CD4-positive, alpha-beta T cell treated with Interferon gamma for 1 hour (primary cell): ENCODE measurements around the gene CDC42EP3.

Experiments used
- DNase-seq: peaks from one replicate; pipeline ENCODE4 v3.0.0-alpha.2; 2020

Gene CDC42EP3

DNA sequence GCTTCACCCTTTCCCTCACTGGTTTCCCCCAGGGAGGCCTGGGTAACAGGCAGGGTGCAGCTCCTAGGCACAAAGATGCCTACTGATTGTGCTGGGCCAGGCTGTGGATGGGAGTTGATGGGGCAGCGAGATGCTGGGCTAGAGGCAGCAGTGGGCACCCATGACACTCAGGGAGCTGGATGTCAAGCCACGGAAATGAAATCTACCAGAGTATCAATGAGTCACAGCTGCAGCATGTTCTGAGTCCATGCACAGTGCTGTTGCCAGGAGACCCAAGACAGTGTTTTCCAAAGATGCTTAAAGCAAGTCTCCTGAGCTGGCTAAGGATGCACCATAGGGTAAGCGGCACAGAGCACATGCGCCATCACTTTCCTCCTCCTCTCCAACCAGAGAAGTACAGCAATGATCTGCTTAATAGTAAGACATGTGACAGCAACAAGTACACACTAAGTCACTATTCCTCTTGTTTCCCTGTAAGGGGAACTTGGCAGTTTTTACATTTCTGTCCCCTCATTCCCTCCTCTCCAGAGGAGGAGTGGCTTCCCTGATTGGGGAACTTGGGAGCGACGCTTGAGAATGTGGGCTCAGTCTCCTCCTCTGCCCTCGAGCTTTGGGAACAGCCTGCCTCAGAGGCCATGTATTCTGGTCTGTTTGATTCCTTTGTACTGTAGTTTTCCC lies 57.2 kb downstream of the CDC42EP3 start:
- no peak for DNase-seq

DNA sequence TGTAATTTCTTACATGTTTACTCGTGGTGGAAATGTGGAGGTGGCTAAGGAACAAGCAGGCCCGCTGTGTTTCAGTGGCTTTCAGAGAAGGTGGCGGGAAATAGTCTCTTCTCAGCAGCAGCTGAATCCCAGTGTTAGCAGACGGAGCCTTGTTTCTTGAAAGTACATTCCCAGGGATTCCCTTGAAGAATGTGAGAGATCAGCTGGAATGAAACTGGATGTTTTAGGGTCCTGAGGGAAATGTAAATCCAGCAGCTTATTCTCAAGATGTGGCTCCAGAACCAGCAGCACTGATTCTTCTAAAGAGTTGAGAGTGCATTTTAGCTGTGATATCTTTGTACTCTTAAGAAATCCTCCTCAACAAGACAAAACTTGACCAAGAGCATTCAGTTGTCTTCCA lies 59.1 kb downstream of the CDC42EP3 start:
- no peak for DNase-seq

DNA sequence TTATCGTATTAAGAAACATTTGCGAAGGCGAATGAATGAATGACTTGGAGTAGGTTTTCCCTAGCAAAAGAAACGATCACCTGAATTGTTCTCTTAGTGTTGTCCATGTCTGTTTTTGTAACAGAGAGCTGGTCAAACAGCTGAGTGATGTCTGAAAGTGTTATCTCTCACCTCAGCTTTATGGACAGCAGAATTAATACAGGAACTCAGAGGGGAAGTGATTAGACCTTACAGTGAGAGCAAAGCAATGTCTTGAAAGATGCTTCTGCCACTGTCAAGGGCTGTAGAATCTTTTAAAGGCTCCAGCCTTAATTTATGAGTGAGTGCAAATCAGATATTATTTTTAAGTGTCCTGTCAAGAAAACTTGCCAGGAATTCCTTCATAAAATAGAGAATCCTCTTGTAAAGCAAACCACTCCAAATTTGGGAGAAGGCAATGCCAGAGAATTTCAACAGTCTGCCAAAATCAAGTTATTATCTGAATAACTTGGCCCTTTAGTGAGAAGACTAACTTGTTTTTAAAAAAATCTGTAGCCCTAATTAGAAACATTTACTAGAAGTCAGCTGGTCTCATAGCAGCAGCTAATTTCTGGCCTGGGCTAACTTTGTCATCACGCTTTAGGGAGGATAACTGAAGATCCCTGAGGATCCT lies 60.7 kb downstream of the CDC42EP3 start:
- no peak for DNase-seq

DNA sequence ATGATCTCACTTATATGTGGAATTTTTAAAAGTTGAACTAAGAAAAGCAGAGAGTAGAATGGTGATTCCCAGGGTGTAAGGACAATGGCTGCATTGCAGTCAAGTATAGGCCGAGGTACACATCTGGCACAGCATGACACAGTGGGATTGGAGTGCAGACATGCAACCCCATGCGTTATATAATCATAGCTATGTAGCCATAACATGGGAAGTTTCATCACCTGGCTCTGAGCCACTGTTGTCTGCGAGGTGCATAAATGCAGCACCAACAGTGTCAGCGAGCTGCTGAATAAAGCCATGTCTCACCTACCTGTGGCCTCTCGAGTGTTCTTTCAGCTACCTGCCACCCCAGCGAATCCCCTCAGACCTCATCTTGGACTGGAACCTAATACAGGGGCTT lies 61.7 kb downstream of the CDC42EP3 start:
- no peak for DNase-seq

DNA sequence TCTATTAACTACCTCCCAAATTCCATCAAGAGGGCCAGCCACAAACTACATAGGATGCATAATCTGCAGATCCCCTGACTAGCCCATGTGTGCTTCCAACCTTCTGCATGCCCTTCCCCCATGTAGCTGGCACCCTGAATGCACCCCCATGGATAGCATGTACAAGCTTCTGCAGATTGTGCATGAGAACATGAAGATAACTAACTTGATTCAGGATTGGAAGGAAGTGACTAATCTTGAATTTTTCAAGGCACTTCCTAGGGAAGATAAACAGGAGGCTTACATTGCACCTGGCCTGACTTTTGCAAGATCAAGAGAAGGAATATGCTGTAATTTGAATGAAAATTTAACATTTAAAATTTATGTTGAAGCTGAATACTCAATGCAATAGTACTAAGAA lies 66.7 kb downstream of the CDC42EP3 start:
- no peak for DNase-seq

DNA sequence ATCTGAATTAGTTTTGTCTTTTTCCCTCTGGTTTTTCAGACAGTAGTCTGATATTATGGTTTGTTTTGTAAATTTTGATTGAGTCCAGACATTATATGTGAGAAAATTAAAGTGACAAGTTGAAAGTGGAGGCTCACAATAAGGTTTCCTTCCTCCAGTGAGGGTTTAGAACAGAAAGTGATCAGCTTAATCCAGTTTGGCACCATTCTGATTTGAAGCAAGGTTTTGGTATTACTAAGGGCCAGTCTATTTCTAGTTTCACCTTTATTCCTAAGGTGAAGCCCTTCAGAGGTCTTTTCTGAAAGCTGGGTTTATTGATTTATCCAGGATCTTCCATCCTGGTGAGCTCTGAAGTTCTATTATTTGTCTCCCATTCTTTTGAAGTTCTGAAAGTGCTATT lies 68.7 kb downstream of the CDC42EP3 start:
- no peak for DNase-seq

DNA sequence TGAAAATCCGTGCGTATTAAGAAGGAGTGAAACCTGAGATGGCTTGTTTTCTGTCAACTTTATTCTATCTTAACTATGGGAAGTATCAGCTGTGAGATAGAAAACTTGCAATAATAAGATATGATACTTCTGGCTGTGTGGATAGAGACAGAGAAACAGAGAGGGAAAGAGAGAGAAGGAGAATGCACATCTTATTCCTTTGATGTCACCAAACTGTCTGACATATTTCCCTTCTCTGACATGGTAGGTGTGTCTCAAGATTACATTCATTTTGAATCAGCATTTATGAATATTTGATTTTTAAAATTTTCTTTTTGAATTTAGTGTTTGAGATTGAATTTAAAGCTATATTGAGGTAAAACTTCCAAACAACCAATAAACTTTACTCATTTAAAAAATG lies 69.4 kb downstream of the CDC42EP3 start:
- no peak for DNase-seq

DNA sequence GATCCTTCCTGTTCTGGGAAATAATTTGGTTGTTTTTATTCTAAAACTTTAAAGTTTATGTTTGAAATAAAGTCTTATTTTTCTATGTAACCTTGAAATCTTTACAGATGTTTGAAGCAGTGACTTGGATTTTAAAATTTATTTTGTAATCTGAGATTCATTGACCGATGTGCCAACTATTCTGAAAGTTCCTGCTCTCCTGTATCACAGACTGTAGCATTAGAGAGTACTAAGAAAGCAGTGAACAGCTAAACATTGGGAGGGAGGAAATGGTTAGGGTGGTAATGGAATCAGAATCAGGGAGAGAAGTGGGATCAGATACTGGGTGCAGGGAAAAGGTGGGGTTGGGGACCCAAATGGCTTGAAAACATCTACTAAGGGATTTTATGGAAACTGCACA lies 69.9 kb downstream of the CDC42EP3 start:
- DNase-seq, result no peak

DNA sequence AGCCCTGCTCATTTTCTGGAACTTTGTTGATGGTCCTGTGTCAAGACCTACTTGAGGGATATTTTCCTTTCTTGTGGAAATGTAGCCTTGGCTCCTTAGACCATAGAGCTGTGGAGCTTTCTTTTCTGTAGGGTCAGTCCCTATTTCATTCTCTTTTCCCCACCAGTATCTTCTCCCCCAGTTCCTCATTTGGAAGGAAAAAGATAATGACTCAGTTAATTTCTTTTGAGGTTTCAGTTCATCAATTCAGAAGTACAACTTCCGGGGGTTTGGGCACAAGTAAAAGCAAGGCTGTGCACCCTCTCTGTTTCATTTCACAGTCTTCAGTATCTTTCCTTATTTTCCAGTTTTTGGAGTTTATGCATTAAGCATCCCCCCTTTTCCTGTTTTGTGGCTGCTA lies 70.7 kb downstream of the CDC42EP3 start:
- DNase-seq, result no peak

DNA sequence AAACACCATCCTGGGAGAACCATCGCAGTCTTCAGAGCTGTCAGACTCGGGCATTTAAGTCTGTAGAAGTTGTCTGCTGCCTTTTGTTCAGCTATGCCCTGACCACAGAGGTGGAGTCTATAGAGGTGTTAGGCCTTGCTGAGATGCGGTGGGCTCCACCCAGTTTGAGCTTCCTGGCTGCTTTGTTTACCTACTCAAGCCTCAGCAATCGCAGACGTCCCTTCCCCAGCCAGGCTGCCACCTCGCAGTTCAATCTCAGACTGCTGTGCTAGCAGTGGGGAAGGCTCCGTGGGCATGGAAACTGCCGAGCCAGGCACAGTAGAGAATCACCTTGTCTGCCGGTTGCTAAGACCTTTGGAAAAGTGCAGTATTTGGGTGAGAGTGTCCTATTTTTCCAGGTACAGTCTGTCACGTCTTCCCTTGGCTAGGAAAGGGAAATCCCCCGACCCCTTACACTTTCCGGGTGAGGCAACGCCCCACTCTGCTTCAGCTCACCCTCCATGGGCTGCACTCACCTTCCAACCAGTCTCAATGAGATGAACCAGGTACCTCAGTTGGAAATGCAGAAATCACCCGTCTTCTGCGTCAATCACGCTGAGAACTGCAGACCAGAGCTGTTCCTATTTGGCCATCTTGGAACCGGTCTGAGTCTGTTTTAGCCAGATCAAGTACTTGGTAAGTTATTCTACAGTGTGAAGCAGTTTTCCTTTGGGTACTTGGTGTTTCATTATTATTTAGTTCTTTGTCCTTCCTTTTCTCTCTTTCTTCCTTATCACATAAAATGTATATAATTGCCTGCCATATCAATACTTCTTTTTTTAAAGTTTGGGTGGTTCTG lies 71.5 kb downstream of the CDC42EP3 start:
- peak; percentile 75 for DNase-seq

DNA sequence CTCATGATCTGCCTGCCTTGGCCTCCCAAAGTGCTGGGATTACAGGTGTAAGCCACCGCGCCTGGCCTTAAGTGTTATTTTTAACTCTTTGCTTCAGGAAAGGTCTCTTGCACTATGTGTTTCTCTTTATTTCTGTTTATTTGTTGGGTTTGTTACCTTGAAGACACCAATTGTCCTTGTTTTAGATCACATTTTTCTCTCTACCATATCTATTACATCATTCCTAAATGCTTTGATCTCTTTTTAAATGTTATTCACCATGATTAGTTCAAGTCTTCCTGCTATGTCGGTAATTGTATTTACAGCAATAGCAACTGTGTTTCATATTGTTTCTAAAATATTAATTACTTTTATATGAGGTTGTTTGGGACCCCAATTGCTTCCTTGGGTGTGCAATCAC lies 77.7 kb downstream of the CDC42EP3 start:
- DNase-seq, result no peak

DNA sequence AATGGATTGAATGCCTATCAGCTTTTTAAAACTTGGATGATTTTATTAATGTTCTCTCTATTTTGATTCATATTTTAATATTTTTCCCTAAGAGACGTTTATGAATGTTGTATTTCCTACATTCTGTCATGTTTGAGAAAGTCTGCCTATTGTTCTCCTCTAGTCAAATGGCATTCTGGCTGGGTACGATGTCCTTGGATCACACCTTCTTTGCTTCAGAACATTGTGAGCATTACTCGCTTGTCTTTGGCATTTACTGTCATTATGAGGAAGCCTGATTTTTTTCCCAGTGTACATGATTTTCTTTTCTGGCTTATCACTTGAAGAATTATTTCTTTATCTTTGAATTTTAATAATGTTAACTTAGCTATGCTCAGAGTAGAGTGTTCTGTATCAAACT lies 78.4 kb downstream of the CDC42EP3 start:
- no peak for DNase-seq
